Liver (tissue), 9 donors: ENCODE results near the gene RBP4. TPM values are rescaled to one million over a fixed set of nuclear protein-coding genes. Genes with fewer than 3 reads are reported as not detected.

Source experiments
- DNase-seq: peaks from one replicate; pipeline ENCODE4 v3.0.0-alpha.2; 2017; ENCODE audit warnings: low spot score
- H3K27ac ChIP-seq, 2 donors: one replicate each; pipeline ENCODE4 v1.7.0; 2013; ENCODE audit warnings: inconsistent platforms in 2 of 2, low read length in 2 of 2, control low read depth in 1 of 2, low read depth in 1 of 2, mild to moderate bottlenecking in 1 of 2
- H3K27me3 ChIP-seq, 4 donors: one replicate each; pipeline versions ENCODE4 v1.6.1 to v1.7.0; 2013; ENCODE audit warnings: low read length in 3 of 4, inconsistent platforms in 1 of 4, mild to moderate bottlenecking in 1 of 4, moderate library complexity in 1 of 4; ENCODE audit not compliant: control insufficient read depth in 4 of 4, insufficient read depth in 4 of 4
- H3K36me3 ChIP-seq, 4 donors: one replicate each; pipeline versions ENCODE4 v1.6.1 to v1.7.0; 2013; ENCODE audit warnings: low read length in 3 of 4, mild to moderate bottlenecking in 3 of 4, low read depth in 1 of 4, moderate library complexity in 1 of 4; ENCODE audit not compliant: control insufficient read depth in 4 of 4, insufficient read depth in 3 of 4
- H3K4me1 ChIP-seq, 4 donors: one replicate each; pipeline versions ENCODE4 v1.6.1 to v1.7.0; 2013; ENCODE audit warnings: low read length in 3 of 4, mild to moderate bottlenecking in 3 of 4, moderate library complexity in 1 of 4; ENCODE audit not compliant: control insufficient read depth in 4 of 4, insufficient read depth in 4 of 4
- H3K4me3 ChIP-seq, 3 donors: one replicate each; pipeline versions ENCODE4 v1.6.1 to v1.7.0; 2013; ENCODE audit warnings: low read length in 3 of 3, control low read depth in 1 of 3, low read depth in 1 of 3, mild to moderate bottlenecking in 1 of 3
- H3K9ac ChIP-seq, 2 donors: one replicate each; pipeline ENCODE4 v1.7.0; 2013; ENCODE audit warnings: low read length in 2 of 2, mild to moderate bottlenecking in 2 of 2, moderate library complexity in 2 of 2, control low read depth in 1 of 2, low read depth in 1 of 2
- H3K9me3 ChIP-seq, 4 donors: one replicate each; pipeline versions ENCODE4 v1.6.1 to v1.7.0; 2013; ENCODE audit warnings: low read length in 3 of 4; ENCODE audit not compliant: control insufficient read depth in 4 of 4
- ATF3 ChIP-seq: IDR thresholded peaks from 2 replicates; pipeline ENCODE4 v1.6.1; 2016; ENCODE audit warnings: antibody characterized with exemption
- CTCF ChIP-seq: fragments of 150-350 bp; IDR thresholded peaks from 2 replicates; pipeline ENCODE4 v1.5.1; 2017; ENCODE audit warnings: improper control_type of control experiment, low read depth, low read length; ENCODE audit not compliant: missing input control
- EGR1 ChIP-seq, 2 donors: IDR thresholded peaks; 2 replicates each; pipeline ENCODE4 v1.6.1; 2016 to 2018; ENCODE audit warnings: antibody characterized with exemption in 2 of 2, low read depth in 2 of 2
- FOXA1 ChIP-seq: IDR thresholded peaks from 2 replicates; pipeline ENCODE4 v1.6.1; 2016; ENCODE audit warnings: antibody characterized with exemption
- FOXA2 ChIP-seq: IDR thresholded peaks from 2 replicates; pipeline ENCODE4 v1.6.1; 2016; ENCODE audit warnings: antibody characterized with exemption
- GABPA ChIP-seq, 2 donors: IDR thresholded peaks in 1 of 2; conservative IDR thresholded peaks in 1 of 2; 2 replicates each; pipeline ENCODE4 v1.6.1; 2016; ENCODE audit warnings: antibody characterized with exemption in 2 of 2, mild to moderate bottlenecking in 1 of 2, moderate library complexity in 1 of 2
- HNF4A ChIP-seq, 2 donors: conservative IDR thresholded peaks; 2 replicates each; pipeline ENCODE4 v1.6.1; 2016; ENCODE audit warnings: antibody characterized with exemption in 2 of 2, mild to moderate bottlenecking in 2 of 2
- HNF4G ChIP-seq: IDR thresholded peaks from 2 replicates; pipeline ENCODE4 v1.6.1; 2016; ENCODE audit warnings: antibody characterized with exemption
- JUND ChIP-seq, 2 donors: IDR thresholded peaks; 2 replicates each; pipeline ENCODE4 v1.6.1; 2016; ENCODE audit warnings: antibody characterized with exemption in 2 of 2
- NR2F2 ChIP-seq: IDR thresholded peaks from 2 replicates; pipeline ENCODE4 v1.6.1; 2016; ENCODE audit warnings: antibody characterized with exemption
- RAD21 ChIP-seq, 2 donors: IDR thresholded peaks; 2 replicates each; pipeline ENCODE4 v1.6.1; 2016; ENCODE audit warnings: antibody characterized with exemption in 2 of 2, mild to moderate bottlenecking in 2 of 2
- REST ChIP-seq: IDR thresholded peaks from 2 replicates; pipeline ENCODE4 v1.6.1; 2016; ENCODE audit warnings: antibody characterized with exemption, mild to moderate bottlenecking
- RXRA ChIP-seq, 2 donors: IDR thresholded peaks; 2 replicates each; pipeline ENCODE4 v1.6.1; 2017 to 2018; ENCODE audit warnings: antibody characterized with exemption in 2 of 2, mild to moderate bottlenecking in 1 of 2
- SP1 ChIP-seq: IDR thresholded peaks from 2 replicates; pipeline ENCODE4 v1.6.1; 2018; ENCODE audit warnings: antibody characterized with exemption, mild to moderate bottlenecking
- TAF1 ChIP-seq: conservative IDR thresholded peaks from 2 replicates; pipeline ENCODE4 v1.6.1; 2016; ENCODE audit warnings: antibody characterized with exemption, mild to moderate bottlenecking
- YY1 ChIP-seq: IDR thresholded peaks from 2 replicates; pipeline ENCODE4 v1.6.1; 2016; ENCODE audit warnings: antibody characterized with exemption, mild to moderate bottlenecking
- WGBS: extraction: QIAGEN DNeasy Blood & Tissue Kit; methylation state at CpG from one replicate; pipeline ENCODE4 v1.1.7; 2013; 5-methylcytosine and 5-hydroxymethylcytosine counted together
- polyA plus RNA-seq, 2 donors: library from polyadenylated mRNA; stranded (reverse) in 1 of 2; unstranded in 1 of 2; fragments of 200-250 nt in 1 of 2; fragments of >200 nt in 1 of 2; fragmentation: Nextera tagmentation in 1 of 2; extraction: Ambion mirVana in 1 of 2; gene quantifications; one replicate each; pipeline versions ENCODE4 v1.2.1 to v1.2.3, GENCODE V29; 2013 to 2015
- total RNA-seq, 2 donors: library from RNA; depleted of rRNA; stranded (reverse); fragments of >200 nt; gene quantifications; one replicate each; pipeline ENCODE4 v1.2.3, GENCODE V29; 2014
- TF ChIP-seq, protein P1 (sequence below): IDR thresholded peaks from 2 replicates; pipeline ENCODE4 v1.6.1; 2016; ENCODE audit warnings: antibody characterized with exemption
- TF ChIP-seq, protein P2 (sequence below): IDR thresholded peaks from 2 replicates; pipeline ENCODE4 v1.6.1; 2016; ENCODE audit warnings: antibody characterized with exemption
- donor health status: healthy.
- donor health status: healthy.
- donor health status: healthy.
- donor health status: healthy.
- donor health status: healthy.

Gene RBP4
- total and polyA plus RNA-seq, 4 donors: 1,174 to 10,329 (median 3,953) TPM

GRCh38 chr10:93552780-93553179 lies 48.3 kb downstream of the RBP4 start:
- 95% methylated on average over 3 of the region's 3 CpGs for WGBS
- Histone ChIP-seq H3K4me1 (peaks cover 0 to 2% (median 0%) of the 10 kb centered on the region in 4 donors), H3K9ac (no peak overlapping the region), H3K27me3 (no peaks in the 10 kb centered on the region), H3K4me3 (no peak overlapping the region), H3K27ac (no peak overlapping the region), H3K36me3 (no peaks in the 10 kb centered on the region), H3K9me3 (no peaks in the 10 kb centered on the region)
- no peak for DNase-seq
- TF ChIP-seq, protein P1, sequence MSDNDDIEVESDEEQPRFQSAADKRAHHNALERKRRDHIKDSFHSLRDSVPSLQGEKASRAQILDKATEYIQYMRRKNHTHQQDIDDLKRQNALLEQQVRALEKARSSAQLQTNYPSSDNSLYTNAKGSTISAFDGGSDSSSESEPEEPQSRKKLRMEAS: no peak

DNA sequence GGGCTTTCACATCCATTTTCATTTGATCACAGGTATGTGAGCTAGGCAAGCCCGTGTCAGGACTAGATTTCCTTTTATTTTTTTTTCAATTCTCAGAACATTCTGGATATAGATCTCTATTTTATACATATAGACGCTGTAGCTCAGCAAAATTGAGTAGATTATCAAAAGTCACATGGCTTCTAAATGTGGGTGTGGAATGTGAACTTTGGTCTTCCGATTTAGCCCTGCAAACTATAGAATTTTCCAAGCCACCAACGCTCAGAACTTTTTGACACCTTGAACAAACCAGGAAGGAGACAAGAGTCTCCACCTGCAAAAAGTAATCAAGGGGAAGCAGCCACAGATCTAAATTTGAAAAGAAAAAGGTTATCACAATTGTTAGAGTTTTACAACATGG lies 50.4 kb downstream of the RBP4 start:
- no peaks in the 10 kb centered on the region for H3K27me3 ChIP-seq
- DNase-seq: no peak
- WGBS: 84% methylated on average over 4 of the region's 4 CpGs
- no peak overlapping the region for H3K27ac ChIP-seq
- no peaks in the 10 kb centered on the region for H3K9me3 ChIP-seq
- H3K4me1 ChIP-seq: peaks cover 0 to 2% (median 0%) of the 10 kb centered on the region in 4 donors
- no peak overlapping the region for H3K4me3 ChIP-seq
- H3K9ac ChIP-seq: no peak overlapping the region
- TF ChIP-seq REST (no peak), YY1 (no peak), FOXA2 (no peak), CTCF (no peak), GABPA (IDR thresholded peaks at IDR 0.05 in 1 of 2, conservative IDR thresholded peaks at IDR 0.05 in 1 of 2) (no peak), RXRA (IDR thresholded peaks at IDR 0.05) (no peak), TAF1 (no peak), JUND (IDR thresholded peaks at IDR 0.05) (no peak), FOXA1 (no peak), HNF4G (no peak), EGR1 (IDR thresholded peaks at IDR 0.05; ENCODE audit: low read depth in 2 of 2) (no peak), ATF3 (no peak), SP1 (no peak), NR2F2 (no peak), HNF4A (conservative IDR thresholded peaks at IDR 0.05) (no peak), RAD21 (IDR thresholded peaks at IDR 0.05) (no peak)
- TF ChIP-seq, protein P2, sequence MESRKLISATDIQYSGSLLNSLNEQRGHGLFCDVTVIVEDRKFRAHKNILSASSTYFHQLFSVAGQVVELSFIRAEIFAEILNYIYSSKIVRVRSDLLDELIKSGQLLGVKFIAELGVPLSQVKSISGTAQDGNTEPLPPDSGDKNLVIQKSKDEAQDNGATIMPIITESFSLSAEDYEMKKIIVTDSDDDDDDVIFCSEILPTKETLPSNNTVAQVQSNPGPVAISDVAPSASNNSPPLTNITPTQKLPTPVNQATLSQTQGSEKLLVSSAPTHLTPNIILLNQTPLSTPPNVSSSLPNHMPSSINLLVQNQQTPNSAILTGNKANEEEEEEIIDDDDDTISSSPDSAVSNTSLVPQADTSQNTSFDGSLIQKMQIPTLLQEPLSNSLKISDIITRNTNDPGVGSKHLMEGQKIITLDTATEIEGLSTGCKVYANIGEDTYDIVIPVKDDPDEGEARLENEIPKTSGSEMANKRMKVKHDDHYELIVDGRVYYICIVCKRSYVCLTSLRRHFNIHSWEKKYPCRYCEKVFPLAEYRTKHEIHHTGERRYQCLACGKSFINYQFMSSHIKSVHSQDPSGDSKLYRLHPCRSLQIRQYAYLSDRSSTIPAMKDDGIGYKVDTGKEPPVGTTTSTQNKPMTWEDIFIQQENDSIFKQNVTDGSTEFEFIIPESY: no peak
- TF ChIP-seq, protein P1: no peak
- H3K36me3 ChIP-seq: no peaks in the 10 kb centered on the region
